Lower leg skin (tissue), 4 donors: ENCODE data around the gene CCDC9B. TPM values are rescaled to one million over a fixed set of nuclear protein-coding genes. Genes with fewer than 3 reads are reported as not detected.
A peak's percentile ranks its signal among the peaks of the same experiment; 100 is the strongest.

ENCODE experiments used
- DNase-seq, 2 donors: peaks; one replicate each; pipeline ENCODE4 v3.0.0-alpha.2; 2019; ENCODE audit warnings: low spot score in 2 of 2
- H3K4me3 ChIP-seq: fragments of 200-600 bp; sonication (generic); 2 replicates; pipeline ENCODE4 v1.5.1; 2017; ENCODE audit warnings: mild to moderate bottlenecking, low read depth; ENCODE audit not compliant: poor library complexity, severe bottlenecking
- POLR2A ChIP-seq, 2 donors: fragments of 450-650 bp; IDR thresholded peaks; one replicate each; pipeline ENCODE4 v1.6.1; 2016 to 2017; ENCODE audit warnings: antibody characterized with exemption in 2 of 2, mild to moderate bottlenecking in 1 of 2, moderate library complexity in 1 of 2
- WGBS, 2 donors: methylation state at CpG; one replicate each; pipeline ENCODE4 v1.1.5; 2018; 5-methylcytosine and 5-hydroxymethylcytosine counted together
- intact Hi-C: fragments of 100-400 bp; cut with DNase I; formaldehyde crosslinking; loops from one replicate; pipeline ENCODE4 v1.15.0; 2023; ENCODE audit warnings: low total_unique reads
- total RNA-seq, 4 donors: library from RNA; depleted of rRNA; stranded (reverse); fragments of >200 nt; gene quantifications; one replicate each; pipeline ENCODE4 v1.1.0, GENCODE V29; 2016
- TF ChIP-seq, protein P1 (sequence below), 3 donors: fragments of 450-650 bp; IDR thresholded peaks; one replicate each; pipeline ENCODE4 v1.5.1; 2016; ENCODE audit warnings: antibody characterized with exemption in 3 of 3, mild to moderate bottlenecking in 3 of 3, moderate library complexity in 2 of 3

Gene CCDC9B
- total RNA-seq, 4 donors from 2014 or later = 17.4 to 28.6 (median 24.7) TPM

DNA sequence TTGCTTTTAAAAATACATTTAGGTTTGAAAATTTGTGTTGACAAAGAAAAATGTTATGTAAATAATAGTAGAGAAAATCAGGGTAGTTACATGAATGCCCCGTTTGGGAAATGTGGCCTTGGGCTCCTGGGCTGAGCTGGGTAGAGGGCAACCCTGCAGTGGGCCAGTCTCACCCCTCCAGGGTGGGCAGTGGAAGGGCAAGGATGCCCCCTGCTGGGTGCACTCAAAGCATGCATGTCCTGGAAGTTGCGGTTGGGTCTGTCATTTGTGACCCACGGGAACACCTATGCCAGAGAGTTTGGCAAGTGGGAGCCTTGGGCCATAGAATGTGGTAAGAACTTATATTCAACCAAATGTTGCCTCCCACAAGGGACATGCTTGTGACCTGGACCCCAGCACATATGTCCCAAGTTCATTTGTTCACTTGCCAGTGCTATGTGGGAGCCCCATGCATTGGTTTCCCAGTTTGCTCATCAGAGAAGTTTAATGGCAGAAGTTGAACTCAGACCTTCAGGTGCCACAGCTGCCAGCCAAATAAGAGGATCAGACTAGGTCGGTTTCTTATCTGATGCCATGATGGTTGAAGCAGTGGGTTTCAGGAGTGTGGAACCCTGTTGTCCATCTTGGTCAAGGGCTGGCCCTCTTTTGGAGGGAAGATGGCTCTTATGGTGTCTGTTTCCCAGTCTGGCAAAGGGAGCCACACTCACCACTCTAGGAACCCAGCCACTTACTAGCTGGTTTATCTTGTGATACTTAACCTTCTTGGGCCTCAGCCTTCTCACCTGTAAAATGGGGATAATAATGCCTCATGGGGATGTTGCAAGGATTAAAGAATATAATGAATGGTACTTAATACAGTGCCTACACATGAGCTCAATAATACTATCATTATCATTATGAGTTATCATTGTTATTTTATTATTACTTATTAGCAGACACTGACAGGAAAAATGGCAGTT lies 30.5 kb downstream of the CCDC9B start:
- no peak overlapping the region for H3K4me3 ChIP-seq
- intact Hi-C loops = no loop called here
- TF ChIP-seq, protein P1, sequence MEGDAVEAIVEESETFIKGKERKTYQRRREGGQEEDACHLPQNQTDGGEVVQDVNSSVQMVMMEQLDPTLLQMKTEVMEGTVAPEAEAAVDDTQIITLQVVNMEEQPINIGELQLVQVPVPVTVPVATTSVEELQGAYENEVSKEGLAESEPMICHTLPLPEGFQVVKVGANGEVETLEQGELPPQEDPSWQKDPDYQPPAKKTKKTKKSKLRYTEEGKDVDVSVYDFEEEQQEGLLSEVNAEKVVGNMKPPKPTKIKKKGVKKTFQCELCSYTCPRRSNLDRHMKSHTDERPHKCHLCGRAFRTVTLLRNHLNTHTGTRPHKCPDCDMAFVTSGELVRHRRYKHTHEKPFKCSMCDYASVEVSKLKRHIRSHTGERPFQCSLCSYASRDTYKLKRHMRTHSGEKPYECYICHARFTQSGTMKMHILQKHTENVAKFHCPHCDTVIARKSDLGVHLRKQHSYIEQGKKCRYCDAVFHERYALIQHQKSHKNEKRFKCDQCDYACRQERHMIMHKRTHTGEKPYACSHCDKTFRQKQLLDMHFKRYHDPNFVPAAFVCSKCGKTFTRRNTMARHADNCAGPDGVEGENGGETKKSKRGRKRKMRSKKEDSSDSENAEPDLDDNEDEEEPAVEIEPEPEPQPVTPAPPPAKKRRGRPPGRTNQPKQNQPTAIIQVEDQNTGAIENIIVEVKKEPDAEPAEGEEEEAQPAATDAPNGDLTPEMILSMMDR (IDR thresholded peaks at IDR 0.05) = no peak
- no peak for TF ChIP-seq POLR2A (IDR thresholded peaks at IDR 0.05)
- no peak for DNase-seq
- 13 to 28% methylated on average over 4 of the region's 4 CpGs for WGBS, 2 donors

DNA sequence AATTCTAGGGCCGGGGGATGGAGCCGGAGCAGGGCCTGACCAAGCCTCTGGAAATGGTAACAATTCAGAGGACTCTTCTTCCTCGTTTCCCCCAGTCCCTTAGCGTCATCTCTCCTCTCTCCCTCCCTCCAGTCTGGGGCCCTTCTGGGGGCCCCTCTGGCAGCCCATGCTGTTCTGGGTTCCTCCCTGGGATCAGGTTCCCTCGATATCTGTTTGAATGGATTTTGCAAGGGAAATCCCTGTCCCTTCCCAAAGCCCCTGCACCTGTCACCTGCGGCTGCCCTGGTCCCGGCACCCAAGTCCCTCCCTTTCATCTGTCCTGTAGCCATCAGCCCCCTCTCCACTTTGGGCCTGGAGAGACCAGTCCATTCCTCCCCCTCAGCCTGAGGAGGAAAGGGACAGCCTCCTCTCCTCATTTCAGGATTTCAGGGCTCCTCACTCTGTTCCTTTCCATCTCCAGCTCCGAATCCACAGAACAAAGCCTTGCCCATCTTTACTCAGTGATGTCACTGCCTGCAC lies 31.3 kb downstream of the CCDC9B start:
- intact Hi-C loops = no loop called here
- 77 to 85% methylated on average over 8 of the region's 8 CpGs for WGBS, 2 donors
- no peak overlapping the region for H3K4me3 ChIP-seq
- no peak for DNase-seq
- TF ChIP-seq POLR2A (IDR thresholded peaks at IDR 0.05) = no peak
- TF ChIP-seq, protein P1 (IDR thresholded peaks at IDR 0.05) = no peak

GRCh38 chr15:40307421-40308211 lies 33.1 kb downstream of the CCDC9B start, which contains the start of gene PLCB2:
TSS of gene PLCB2 (minus strand) at chr15:40307935. CDS start at chr15:40307672, 263 bp downstream.
- 70 to 71% methylated on average over 13 to 15 of the region's 15 CpGs for WGBS, 2 donors
- DNase-seq = no peak

DNA sequence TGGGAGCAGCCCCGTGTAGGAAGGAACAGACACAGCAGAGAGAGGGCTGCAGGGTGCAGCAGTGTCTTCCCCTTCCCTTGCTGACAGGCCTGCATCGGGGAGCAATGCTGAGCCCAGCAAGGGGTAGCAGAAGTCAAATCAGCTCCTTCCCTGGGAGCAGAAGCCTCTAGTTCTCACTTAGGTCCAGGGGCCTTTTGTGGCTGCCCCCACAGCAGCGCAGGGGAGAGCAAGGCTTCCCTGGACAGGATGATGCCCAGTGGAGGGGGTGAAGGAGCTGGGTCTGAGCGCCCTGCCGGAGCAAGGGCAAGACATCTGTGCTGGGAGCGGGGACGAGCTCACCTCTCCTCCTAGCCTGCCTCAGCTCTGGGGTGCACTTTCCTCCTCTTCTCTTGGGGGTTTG lies 33.8 kb downstream of the CCDC9B start:
- TF ChIP-seq POLR2A (IDR thresholded peaks at IDR 0.05) = no peak
- TF ChIP-seq, protein P1 (IDR thresholded peaks at IDR 0.05) = no peak
- H3K4me3 ChIP-seq = no peak overlapping the region
- intact Hi-C loops = no loop called here
- 71 to 83% methylated on average over 7 of the region's 7 CpGs for WGBS, 2 donors
- no peak for DNase-seq

More at GRCh38 chr15:40307421-40308211, 33.1 kb downstream of the CCDC9B start, which contains the start of gene PLCB2:
- intact Hi-C loops = no loop called here
- H3K4me3 ChIP-seq = peak within 1 kb of the TSS; percentile 8
- TF ChIP-seq, protein P1 (IDR thresholded peaks at IDR 0.05) = no peak
- no peak for TF ChIP-seq POLR2A (IDR thresholded peaks at IDR 0.05)

- H3K4me3 ChIP-seq = no peak overlapping the region
- 78 to 94% methylated on average over 5 of the region's 5 CpGs for WGBS, 2 donors
- no peak for DNase-seq
- intact Hi-C loops = no loop called here
- TF ChIP-seq POLR2A (IDR thresholded peaks at IDR 0.05) = no peak
- TF ChIP-seq, protein P1 (IDR thresholded peaks at IDR 0.05) = no peak
Observed at GRCh38 chr15:40306371-40306770, 34.4 kb downstream of the CCDC9B start.
